HG03521 (cell line): ENCODE results near the gene PCGF5.
"Not testable (repeated sequence)": the region's sequence is repeated elsewhere in the genome, so short reads cannot be mapped to it uniquely, and the experiment has no call there.

Experiments used
- ATAC-seq: cut with Tn5 transposase; IDR thresholded peaks from one replicate; pipeline ENCODE4 v1.9.1; 2021; ENCODE audit warnings: mild to moderate bottlenecking, moderate library complexity; ENCODE audit not compliant: unreplicated experiment

The PCGF5 gene

GRCh38 chr10:91317541-91317940 lies 97.1 kb downstream of the PCGF5 start:
- no peak for ATAC-seq

DNA sequence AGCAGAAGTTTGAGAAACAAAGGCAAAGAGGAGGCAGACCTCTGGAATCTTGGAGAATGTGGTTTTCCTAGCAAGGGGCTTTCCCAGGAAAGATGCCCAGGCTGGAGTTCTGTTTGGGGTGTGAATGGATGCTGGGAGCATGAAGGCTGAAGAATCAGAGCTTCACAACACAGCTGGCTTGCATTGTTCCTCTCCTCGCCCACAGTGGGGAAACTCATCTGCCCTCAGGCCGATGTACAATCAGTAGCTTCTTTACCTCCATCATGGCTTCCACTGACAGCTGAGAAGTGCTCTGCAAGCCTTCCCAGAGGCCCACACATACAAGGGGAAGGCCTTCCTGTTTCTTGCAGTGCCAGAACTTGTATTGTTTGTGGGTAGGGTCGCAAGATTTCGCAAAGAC lies 98.9 kb downstream of the PCGF5 start:
- ATAC-seq, result no peak

DNA sequence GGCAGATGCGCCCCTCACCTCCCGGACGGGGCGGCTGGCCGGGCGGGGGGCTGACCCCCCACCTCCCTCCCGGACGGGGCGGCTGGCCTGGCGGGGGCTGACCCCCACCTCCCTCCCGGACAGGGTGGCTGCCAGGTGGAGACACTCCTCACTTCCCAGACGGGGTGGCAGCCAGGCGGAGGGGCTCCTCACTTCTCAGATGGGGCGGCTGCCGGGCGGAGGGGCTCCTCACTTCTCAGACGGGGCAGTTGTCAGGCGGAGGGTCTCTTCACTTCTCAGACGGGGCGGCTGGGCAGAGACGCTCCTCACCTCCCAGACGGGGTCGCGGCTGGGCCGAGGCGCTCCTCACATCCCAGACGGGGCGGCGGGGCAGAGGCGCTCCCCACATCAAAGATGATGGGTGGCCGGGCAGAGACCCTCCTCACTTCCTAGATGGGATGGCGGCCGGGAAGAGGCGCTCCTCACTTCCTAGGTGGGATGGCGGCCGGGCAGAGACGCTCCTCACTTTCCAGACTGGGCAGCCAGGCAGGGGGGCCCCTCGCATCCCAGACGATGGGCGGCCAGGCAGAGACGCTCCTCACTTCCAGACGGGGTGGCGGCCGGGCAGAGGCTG lies 102.9 kb downstream of the PCGF5 start:
- not testable (repeated sequence) for ATAC-seq

DNA sequence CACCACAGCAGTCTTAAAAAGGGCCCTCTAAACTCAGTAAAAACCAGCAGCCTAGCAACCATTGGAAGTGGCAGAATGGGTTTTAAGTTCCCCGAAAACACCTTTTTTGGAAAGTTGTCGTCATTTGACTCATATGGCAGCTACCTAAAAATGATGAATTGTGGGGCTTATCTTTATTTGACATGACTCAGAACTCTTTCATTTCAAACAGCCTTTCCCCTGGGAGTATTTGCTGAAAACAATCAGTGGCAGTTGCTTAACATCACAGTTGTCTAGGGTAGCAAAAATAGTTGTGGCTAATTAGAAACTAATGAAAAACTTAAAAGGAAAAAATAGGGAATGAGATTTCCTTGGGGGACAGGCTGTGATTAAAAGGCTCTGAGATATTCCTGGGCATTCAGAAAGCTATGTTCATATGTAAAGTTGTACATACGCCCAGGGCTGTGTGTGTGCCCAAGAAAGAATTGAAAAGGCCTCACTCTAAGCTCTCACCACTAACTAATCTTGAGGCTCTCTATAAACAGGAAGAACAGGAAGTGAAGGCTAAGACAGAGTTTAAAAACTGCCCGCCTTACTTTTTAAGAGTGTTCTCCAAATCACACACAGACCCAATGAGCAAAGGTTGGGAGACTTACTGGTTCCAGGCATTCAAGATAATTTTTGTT lies 108.0 kb downstream of the PCGF5 start:
- ATAC-seq, result no peak
